ENCODE data around the gene TSACC.
A peak's percentile ranks its signal among the peaks of the same experiment; 100 is the strongest.
"Not testable (repeated sequence)": the region's sequence is repeated elsewhere in the genome, so short reads cannot be mapped to it uniquely, and the experiment has no call there.

TSACC gene

GRCh38 chr1:156367383-156368156, 29.2 kb downstream of the TSACC start:
- Histone ChIP-seq H3K9ac (ENCODE audit: low read length) (no peak overlapping the region), H3K9me3 (ENCODE audit: control insufficient read depth, low read length) (peaks cover 5% of the 10 kb centered on the region), H3K36me3 (ENCODE audit: control insufficient read depth, insufficient read depth, low read length, severe bottlenecking) (no peaks in the 10 kb centered on the region), H3K27me3 (replicated peaks; ENCODE audit: control insufficient read depth, insufficient read depth, low read length) (peaks cover 44% of the 10 kb centered on the region), H3K4me3 (ENCODE audit: low read length) (no peak overlapping the region), H3K4me1 (ENCODE audit: control insufficient read depth, insufficient read depth, low read length) (peaks cover 11% of the 10 kb centered on the region)
- no peak for DNase-seq (ENCODE audit: low read depth)

- Histone ChIP-seq H3K4me1 (ENCODE audit: control insufficient read depth, insufficient read depth, low read length) (peaks cover 11% of the 10 kb centered on the region), H3K9ac (ENCODE audit: low read length) (no peak overlapping the region), H3K9me3 (ENCODE audit: control insufficient read depth, low read length) (peaks cover 5% of the 10 kb centered on the region), H3K4me3 (ENCODE audit: low read length) (no peak overlapping the region), H3K27me3 (replicated peaks; ENCODE audit: control insufficient read depth, insufficient read depth, low read length) (peaks cover 44% of the 10 kb centered on the region), H3K36me3 (ENCODE audit: control insufficient read depth, insufficient read depth, low read length, severe bottlenecking) (no peaks in the 10 kb centered on the region)
- no peak for DNase-seq (ENCODE audit: low read depth)
Measured at GRCh38 chr1:156368157-156368658, 29.9 kb downstream of the TSACC start.

GRCh38 chr1:156368889-156369684, 30.8 kb downstream of the TSACC start, which contains the start of gene RHBG:
RHBG (plus strand) TSS chr1:156369211; CDS start chr1:156369250, 39 bp downstream.
- DNase-seq (ENCODE audit: low read depth) = peak; percentile 54

GRCh38 chr1:156369685-156370286, 31.5 kb downstream of the TSACC start:
- H3K4me1 ChIP-seq (ENCODE audit: control insufficient read depth, insufficient read depth, low read length) = peaks cover 11% of the 10 kb centered on the region
- not testable (repeated sequence) for DNase-seq (ENCODE audit: low read depth); H3K4me3 ChIP-seq (ENCODE audit: low read length); H3K36me3 ChIP-seq (ENCODE audit: control insufficient read depth, insufficient read depth, low read length, severe bottlenecking); H3K9ac ChIP-seq (ENCODE audit: low read length); H3K9me3 ChIP-seq (ENCODE audit: control insufficient read depth, low read length)
- H3K27me3 ChIP-seq (replicated peaks; ENCODE audit: control insufficient read depth, insufficient read depth, low read length) = peaks cover 32% of the 10 kb centered on the region

More at GRCh38 chr1:156368889-156369684, 30.8 kb downstream of the TSACC start, which contains the start of gene RHBG:
- Histone ChIP-seq H3K4me3 (ENCODE audit: low read length) (peak within 1 kb of the TSS; percentile 69), H3K27me3 (replicated peaks; ENCODE audit: control insufficient read depth, insufficient read depth, low read length) (peaks cover 39% of the 10 kb centered on the region), H3K4me1 (ENCODE audit: control insufficient read depth, insufficient read depth, low read length) (peaks cover 11% of the 10 kb centered on the region), H3K9me3 (ENCODE audit: control insufficient read depth, low read length) (peaks cover 5% of the 10 kb centered on the region), H3K36me3 (ENCODE audit: control insufficient read depth, insufficient read depth, low read length, severe bottlenecking) (no peaks in the 10 kb centered on the region), H3K9ac (ENCODE audit: low read length) (peak within 1 kb of the TSS; percentile 9)

GRCh38 chr1:156371553-156372264, 33.4 kb downstream of the TSACC start:
- no peak overlapping the region for H3K9ac ChIP-seq (ENCODE audit: low read length)
- DNase-seq (ENCODE audit: low read depth) = peak; percentile 65
- H3K27me3 ChIP-seq (replicated peaks; ENCODE audit: control insufficient read depth, insufficient read depth, low read length) = peaks cover 25% of the 10 kb centered on the region
- no peaks in the 10 kb centered on the region for H3K36me3 ChIP-seq (ENCODE audit: control insufficient read depth, insufficient read depth, low read length, severe bottlenecking)
- peaks cover 20% of the 10 kb centered on the region for H3K4me1 ChIP-seq (ENCODE audit: control insufficient read depth, insufficient read depth, low read length)
- no peaks in the 10 kb centered on the region for H3K9me3 ChIP-seq (ENCODE audit: control insufficient read depth, low read length)
- no peak overlapping the region for H3K4me3 ChIP-seq (ENCODE audit: low read length)

- DNase-seq (ENCODE audit: low read depth) = no peak
- H3K4me1 ChIP-seq (ENCODE audit: control insufficient read depth, insufficient read depth, low read length) = peaks cover 20% of the 10 kb centered on the region
- H3K9me3 ChIP-seq (ENCODE audit: control insufficient read depth, low read length) = no peaks in the 10 kb centered on the region
- no peaks in the 10 kb centered on the region for H3K36me3 ChIP-seq (ENCODE audit: control insufficient read depth, insufficient read depth, low read length, severe bottlenecking)
- H3K27me3 ChIP-seq (replicated peaks; ENCODE audit: control insufficient read depth, insufficient read depth, low read length) = peaks cover 20% of the 10 kb centered on the region
- H3K4me3 ChIP-seq (ENCODE audit: low read length) = no peak overlapping the region
- H3K9ac ChIP-seq (ENCODE audit: low read length) = no peak overlapping the region
Measured at GRCh38 chr1:156372265-156372586, 33.9 kb downstream of the TSACC start.

- H3K9ac ChIP-seq (ENCODE audit: low read length) = no peak overlapping the region
- H3K4me3 ChIP-seq (ENCODE audit: low read length) = no peak overlapping the region
- DNase-seq (ENCODE audit: low read depth) = no peak
- H3K36me3 ChIP-seq (ENCODE audit: control insufficient read depth, insufficient read depth, low read length, severe bottlenecking) = no peaks in the 10 kb centered on the region
- no peaks in the 10 kb centered on the region for H3K9me3 ChIP-seq (ENCODE audit: control insufficient read depth, low read length)
- peaks cover 18% of the 10 kb centered on the region for H3K27me3 ChIP-seq (replicated peaks; ENCODE audit: control insufficient read depth, insufficient read depth, low read length)
- H3K4me1 ChIP-seq (ENCODE audit: control insufficient read depth, insufficient read depth, low read length) = peaks cover 20% of the 10 kb centered on the region
Measured at GRCh38 chr1:156372876-156373275, 34.5 kb downstream of the TSACC start.

GRCh38 chr1:156373546-156373945, 35.2 kb downstream of the TSACC start:
- no peak for DNase-seq (ENCODE audit: low read depth)
- Histone ChIP-seq H3K4me3 (ENCODE audit: low read length) (no peak overlapping the region), H3K36me3 (ENCODE audit: control insufficient read depth, insufficient read depth, low read length, severe bottlenecking) (no peaks in the 10 kb centered on the region), H3K9ac (ENCODE audit: low read length) (no peak overlapping the region), H3K27me3 (replicated peaks; ENCODE audit: control insufficient read depth, insufficient read depth, low read length) (peaks cover 13% of the 10 kb centered on the region), H3K9me3 (ENCODE audit: control insufficient read depth, low read length) (no peaks in the 10 kb centered on the region), H3K4me1 (ENCODE audit: control insufficient read depth, insufficient read depth, low read length) (peaks cover 20% of the 10 kb centered on the region)

- H3K9ac ChIP-seq (ENCODE audit: low read length) = no peak overlapping the region
- H3K4me1 ChIP-seq (ENCODE audit: control insufficient read depth, insufficient read depth, low read length) = peaks cover 20% of the 10 kb centered on the region
- peak; percentile 52 for DNase-seq (ENCODE audit: low read depth)
- no peak overlapping the region for H3K4me3 ChIP-seq (ENCODE audit: low read length)
- H3K36me3 ChIP-seq (ENCODE audit: control insufficient read depth, insufficient read depth, low read length, severe bottlenecking) = no peaks in the 10 kb centered on the region
- peaks cover 5% of the 10 kb centered on the region for H3K27me3 ChIP-seq (replicated peaks; ENCODE audit: control insufficient read depth, insufficient read depth, low read length)
- H3K9me3 ChIP-seq (ENCODE audit: control insufficient read depth, low read length) = no peaks in the 10 kb centered on the region
Measured at GRCh38 chr1:156376146-156376545, 37.8 kb downstream of the TSACC start.

GRCh38 chr1:156376958-156377919, 38.9 kb downstream of the TSACC start:
- H3K9me3 ChIP-seq (ENCODE audit: control insufficient read depth, low read length) = no peaks in the 10 kb centered on the region
- H3K36me3 ChIP-seq (ENCODE audit: control insufficient read depth, insufficient read depth, low read length, severe bottlenecking) = no peaks in the 10 kb centered on the region
- no peak for DNase-seq (ENCODE audit: low read depth)
- no peak overlapping the region for H3K4me3 ChIP-seq (ENCODE audit: low read length)
- no peak overlapping the region for H3K9ac ChIP-seq (ENCODE audit: low read length)
- peaks cover 9% of the 10 kb centered on the region for H3K4me1 ChIP-seq (ENCODE audit: control insufficient read depth, insufficient read depth, low read length)
- H3K27me3 ChIP-seq (replicated peaks; ENCODE audit: control insufficient read depth, insufficient read depth, low read length) = peaks cover 11% of the 10 kb centered on the region

Data from adipocyte (in vitro differentiated cells).